OCI-LY1 (cell line): ENCODE data around the gene CGREF1.

Experiments
- H2AFZ ChIP-seq: fragments of 200-600 bp; sonication (generic), shearing (Covaris generic); 2 replicates; pipeline ENCODE4 v1.6.0; 2014; ENCODE audit warnings: antibody characterized with exemption, mild to moderate bottlenecking, low read length
- H3F3A ChIP-seq: fragments of 200-600 bp; sonication (generic), shearing (Covaris generic); 2 replicates; pipeline ENCODE4 v1.6.0; 2014; ENCODE audit warnings: mild to moderate bottlenecking, antibody characterized with exemption, low read length, moderate library complexity; ENCODE audit not compliant: insufficient read depth
- H3K27ac ChIP-seq: fragments of 200-600 bp; sonication (generic); 2 replicates; pipeline ENCODE4 v1.5.1; 2014; ENCODE audit warnings: low read length, mixed run types, mild to moderate bottlenecking, low read depth; ENCODE audit not compliant: poor library complexity, severe bottlenecking
- H3K27me3 ChIP-seq: fragments of 200-600 bp; sonication (generic); 2 replicates; pipeline ENCODE4 v1.6.0; 2014; ENCODE audit warnings: antibody characterized with exemption, mild to moderate bottlenecking, low read length, moderate library complexity; ENCODE audit not compliant: insufficient read depth
- H3K36me3 ChIP-seq: fragments of 200-600 bp; sonication (generic); 2 replicates; pipeline ENCODE4 v1.6.1; 2014; ENCODE audit warnings: mild to moderate bottlenecking, antibody characterized with exemption, low read length, moderate library complexity, mixed read lengths; ENCODE audit not compliant: insufficient read depth
- H3K4me1 ChIP-seq: fragments of 200-600 bp; sonication (generic); 2 replicates; pipeline ENCODE4 v1.5.1; 2014; ENCODE audit warnings: mild to moderate bottlenecking, low read length, moderate library complexity; ENCODE audit not compliant: insufficient read depth, severe bottlenecking
- H3K4me2 ChIP-seq: fragments of 200-600 bp; sonication (generic), shearing (Covaris generic); 2 replicates; pipeline ENCODE4 v1.6.1; 2014; ENCODE audit warnings: low read length
- H3K4me3 ChIP-seq: fragments of 200-600 bp; sonication (generic); 2 replicates; pipeline ENCODE4 v1.5.1; 2014; ENCODE audit warnings: low read length, low read depth, mild to moderate bottlenecking, mixed read lengths; ENCODE audit not compliant: poor library complexity, severe bottlenecking
- H3K79me2 ChIP-seq: fragments of 200-600 bp; shearing (Covaris generic); 2 replicates; pipeline ENCODE4 v1.6.1; 2016; ENCODE audit warnings: mixed run types, low read length, mixed read lengths; ENCODE audit not compliant: insufficient read depth
- H3K9ac ChIP-seq: fragments of 200-600 bp; sonication (generic), shearing (Covaris generic); 2 replicates; pipeline ENCODE4 v1.6.1; 2014; ENCODE audit warnings: mild to moderate bottlenecking, low read length, mixed read lengths
- H3K9me2 ChIP-seq: fragments of 200-600 bp; sonication (generic), shearing (Covaris generic); 2 replicates; pipeline ENCODE4 v1.6.1; 2014; ENCODE audit warnings: low read depth, mild to moderate bottlenecking, low read length, mixed read lengths
- H3K9me3 ChIP-seq: fragments of 200-600 bp; shearing (Covaris generic); 2 replicates; pipeline ENCODE4 v1.6.1; 2014; ENCODE audit warnings: low read length, mixed read lengths
- H4K20me1 ChIP-seq: fragments of 200-600 bp; sonication (generic), shearing (Covaris generic); 2 replicates; pipeline ENCODE4 v1.6.0; 2016; ENCODE audit warnings: mild to moderate bottlenecking, low read length; ENCODE audit not compliant: insufficient read depth
- CTCF ChIP-seq: fragments of 200-600 bp; sonication (generic), shearing (Covaris generic); IDR thresholded peaks from 2 replicates; pipeline ENCODE4 v1.5.1; 2017; ENCODE audit warnings: mild to moderate bottlenecking, antibody characterized with exemption, low read length, moderate library complexity, mixed read lengths
- EZH2 ChIP-seq: fragments of 200-600 bp; sonication (generic), shearing (Covaris generic); IDR thresholded peaks from 2 replicates; pipeline ENCODE4 v1.8.0; 2017; ENCODE audit warnings: borderline replicate concordance, mixed run types, mild to moderate bottlenecking, antibody characterized with exemption, low read length, moderate library complexity, mixed read lengths

Gene CGREF1

GRCh38 chr2:27070653-27071276 lies 48.2 kb downstream of the CGREF1 start:
- H3F3A ChIP-seq = no peaks in the 10 kb centered on the region
- peak overlapping the region; percentile 97 for H3K4me3 ChIP-seq
- no peaks in the 10 kb centered on the region for H4K20me1 ChIP-seq
- no peaks in the 10 kb centered on the region for H3K27me3 ChIP-seq
- H3K4me2 ChIP-seq = peak overlapping the region; percentile 90
- H3K9me2 ChIP-seq = no peaks in the 10 kb centered on the region
- H3K79me2 ChIP-seq = peaks cover 13% of the 10 kb centered on the region; the same call in 1 of the 2 replicates
- H3K27ac ChIP-seq = no peak overlapping the region
- no peak for TF ChIP-seq CTCF
- TF ChIP-seq EZH2 = no peak
- H3K4me1 ChIP-seq = peaks cover 47% of the 10 kb centered on the region
- no peak overlapping the region for H2AFZ ChIP-seq
- H3K9me3 ChIP-seq = no peaks in the 10 kb centered on the region
- peaks cover 38% of the 10 kb centered on the region; the same call in 1 of the 2 replicates for H3K36me3 ChIP-seq
- peak overlapping the region; percentile 88 for H3K9ac ChIP-seq

- Histone ChIP-seq H3K9ac (peak overlapping the region; percentile 88), H3K79me2 (peaks cover 13% of the 10 kb centered on the region; the same call in 1 of the 2 replicates), H3K9me2 (no peaks in the 10 kb centered on the region), H3K4me2 (peak overlapping the region; percentile 90), H3K27ac (no peak overlapping the region), H2AFZ (no peak overlapping the region), H4K20me1 (no peaks in the 10 kb centered on the region), H3F3A (no peaks in the 10 kb centered on the region), H3K27me3 (no peaks in the 10 kb centered on the region), H3K4me1 (peaks cover 40% of the 10 kb centered on the region), H3K4me3 (peak overlapping the region; percentile 97), H3K36me3 (peaks cover 45% of the 10 kb centered on the region), H3K9me3 (no peaks in the 10 kb centered on the region)
- TF ChIP-seq EZH2 (no peak), CTCF (no peak)
Measured at GRCh38 chr2:27069961-27070618, 48.8 kb downstream of the CGREF1 start.

GRCh38 chr2:27069436-27069835 lies 49.5 kb downstream of the CGREF1 start:
- Histone ChIP-seq H3K9ac (no peak overlapping the region), H2AFZ (no peak overlapping the region), H3K27me3 (no peaks in the 10 kb centered on the region), H3K9me2 (no peaks in the 10 kb centered on the region), H3K4me3 (no peak overlapping the region), H3K79me2 (peaks cover 13% of the 10 kb centered on the region; the same call in 1 of the 2 replicates), H3K36me3 (peaks cover 48% of the 10 kb centered on the region), H3F3A (no peaks in the 10 kb centered on the region), H3K27ac (no peak overlapping the region), H4K20me1 (no peaks in the 10 kb centered on the region), H3K9me3 (no peaks in the 10 kb centered on the region), H3K4me2 (no peak overlapping the region), H3K4me1 (peaks cover 34% of the 10 kb centered on the region)
- no peak for TF ChIP-seq CTCF
- TF ChIP-seq EZH2 = no peak
